ENCODE data around the gene SLC7A11.

The SLC7A11 gene

GRCh38 chr4:138262030-138262429 is 19.9 kb upstream of the SLC7A11 start:
- no peak for DNase-seq (ENCODE audit: low spot score)
- in situ Hi-C loops (cut with MboI; ENCODE audit: low sequenced_read_pairs, unreplicated experiment): no loop called here
- no peak for TF ChIP-seq CTCF (IDR thresholded peaks at IDR 0.05; ENCODE audit: borderline replicate concordance, control extremely low read depth, extremely low read depth, insufficient read depth, missing control alignments)

- in situ Hi-C loops (cut with MboI; ENCODE audit: low sequenced_read_pairs, unreplicated experiment): no loop called here
- TF ChIP-seq CTCF (IDR thresholded peaks at IDR 0.05; ENCODE audit: borderline replicate concordance, control extremely low read depth, extremely low read depth, insufficient read depth, missing control alignments): no peak
- no peak for DNase-seq (ENCODE audit: low spot score)
These were observed 17.7 kb upstream of the SLC7A11 start for GRCh38 chr4:138259824-138260223.

GRCh38 chr4:138259271-138259670 is 17.1 kb upstream of the SLC7A11 start:
- in situ Hi-C loops (cut with MboI; ENCODE audit: low sequenced_read_pairs, unreplicated experiment): no loop called here
- no peak for TF ChIP-seq CTCF (IDR thresholded peaks at IDR 0.05; ENCODE audit: borderline replicate concordance, control extremely low read depth, extremely low read depth, insufficient read depth, missing control alignments)
- DNase-seq (ENCODE audit: low spot score): no peak

GRCh38 chr4:138256608-138257007 is 14.5 kb upstream of the SLC7A11 start:
- TF ChIP-seq CTCF (IDR thresholded peaks at IDR 0.05; ENCODE audit: borderline replicate concordance, control extremely low read depth, extremely low read depth, insufficient read depth, missing control alignments): no peak
- no peak for DNase-seq (ENCODE audit: low spot score)
- in situ Hi-C loops (cut with MboI; ENCODE audit: low sequenced_read_pairs, unreplicated experiment): no loop called here

GRCh38 chr4:138255917-138256597 is 13.9 kb upstream of the SLC7A11 start:
- no peak for TF ChIP-seq CTCF (IDR thresholded peaks at IDR 0.05; ENCODE audit: borderline replicate concordance, control extremely low read depth, extremely low read depth, insufficient read depth, missing control alignments)
- DNase-seq (ENCODE audit: low spot score): no peak
- in situ Hi-C loops (cut with MboI; ENCODE audit: low sequenced_read_pairs, unreplicated experiment): no loop called here

- DNase-seq (ENCODE audit: low spot score): no peak
- TF ChIP-seq CTCF (IDR thresholded peaks at IDR 0.05; ENCODE audit: borderline replicate concordance, control extremely low read depth, extremely low read depth, insufficient read depth, missing control alignments): no peak
- in situ Hi-C loops (cut with MboI; ENCODE audit: low sequenced_read_pairs, unreplicated experiment): no loop called here
These were observed 10.4 kb upstream of the SLC7A11 start for GRCh38 chr4:138252551-138252950.
